ENCODE measurements around the gene ARHGEF38.

The ARHGEF38 gene

GRCh38 chr4:105657117-105657765 is 104.8 kb downstream of the ARHGEF38 start:
- Histone ChIP-seq H3K27me3 (ENCODE audit: insufficient read depth, poor library complexity, severe bottlenecking) (peaks cover 2% of the 10 kb centered on the region), H3K27ac (replicated peaks) (no peak overlapping the region), H3K4me3 (replicated peaks; ENCODE audit: insufficient read depth, low read length) (no peak overlapping the region)
- no peak for TF ChIP-seq SPI1 (IDR thresholded peaks at IDR 0.05; ENCODE audit: borderline replicate concordance, low read depth)
- no peak for TF ChIP-seq CTCF (IDR thresholded peaks at IDR 0.05; ENCODE audit: insufficient read depth, low read length)
- TF ChIP-seq POLR2AphosphoS5 (IDR thresholded peaks at IDR 0.05; ENCODE audit: low read depth), result no peak
- no peak for TF ChIP-seq GABPA (IDR thresholded peaks at IDR 0.05; ENCODE audit: low read depth)
- no peak for TF ChIP-seq REST (IDR thresholded peaks at IDR 0.05; ENCODE audit: insufficient replicate concordance, low read depth)
- DNase-seq (ENCODE audit: low read depth in 1 of 2, low spot score in 1 of 2), result no peak

- no peak for DNase-seq (ENCODE audit: low read depth in 1 of 2, low spot score in 1 of 2)
- no peak overlapping the region for H3K27ac ChIP-seq (replicated peaks)
- H3K27me3 ChIP-seq (ENCODE audit: insufficient read depth, poor library complexity, severe bottlenecking), result peaks cover 2% of the 10 kb centered on the region
- no peak overlapping the region for H3K4me3 ChIP-seq (replicated peaks; ENCODE audit: insufficient read depth, low read length)
- TF ChIP-seq REST (IDR thresholded peaks at IDR 0.05; ENCODE audit: insufficient replicate concordance, low read depth), result no peak
- TF ChIP-seq POLR2AphosphoS5 (IDR thresholded peaks at IDR 0.05; ENCODE audit: low read depth), result no peak
- no peak for TF ChIP-seq GABPA (IDR thresholded peaks at IDR 0.05; ENCODE audit: low read depth)
- TF ChIP-seq SPI1 (IDR thresholded peaks at IDR 0.05; ENCODE audit: borderline replicate concordance, low read depth), result no peak
- TF ChIP-seq CTCF (IDR thresholded peaks at IDR 0.05; ENCODE audit: insufficient read depth, low read length), result no peak
These were observed 106.8 kb downstream of the ARHGEF38 start for GRCh38 chr4:105659190-105659589.

- Histone ChIP-seq H3K27ac (replicated peaks) (no peak overlapping the region), H3K27me3 (ENCODE audit: insufficient read depth, poor library complexity, severe bottlenecking) (no peaks in the 10 kb centered on the region), H3K4me3 (replicated peaks; ENCODE audit: insufficient read depth, low read length) (no peak overlapping the region)
- TF ChIP-seq GABPA (IDR thresholded peaks at IDR 0.05; ENCODE audit: low read depth) (no peak), CTCF (IDR thresholded peaks at IDR 0.05; ENCODE audit: insufficient read depth, low read length) (no peak), REST (IDR thresholded peaks at IDR 0.05; ENCODE audit: insufficient replicate concordance, low read depth) (no peak), POLR2AphosphoS5 (IDR thresholded peaks at IDR 0.05; ENCODE audit: low read depth) (no peak), SPI1 (IDR thresholded peaks at IDR 0.05; ENCODE audit: borderline replicate concordance, low read depth) (no peak)
- DNase-seq (ENCODE audit: low read depth in 1 of 2, low spot score in 1 of 2), result no peak
These were observed 108.6 kb downstream of the ARHGEF38 start for GRCh38 chr4:105661028-105661427.

Measured in HL-60 (cell line).